ENCODE measurements around the gene DEUP1. TPM values are rescaled to one million over a fixed set of nuclear protein-coding genes. Genes with fewer than 3 reads are reported as not detected.
"Not testable (repeated sequence)": the region's sequence is repeated elsewhere in the genome, so short reads cannot be mapped to it uniquely, and the experiment has no call there.

DEUP1 gene
- total RNA-seq, 1 donor, result not detected

DNA sequence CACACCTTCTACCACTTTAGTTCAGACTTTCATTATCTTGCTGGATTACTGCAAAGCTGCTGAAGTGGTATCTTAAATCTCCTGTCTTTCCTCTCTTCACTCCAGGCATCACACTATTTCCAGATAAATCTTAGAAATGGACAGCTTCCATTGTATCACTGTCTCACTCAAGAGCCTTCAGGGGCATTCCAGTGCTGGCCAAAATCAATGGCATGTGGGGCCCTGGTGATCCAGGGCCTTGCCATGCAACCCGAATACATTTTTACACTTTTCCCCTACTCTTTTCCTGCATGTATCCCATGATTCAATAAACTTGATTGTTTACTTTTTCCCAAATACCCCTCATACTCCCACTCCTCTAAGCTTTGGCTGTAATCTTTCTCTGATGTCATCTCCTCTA, 39.4 kb upstream of the DEUP1 start:
- TF ChIP-seq, protein P1, sequence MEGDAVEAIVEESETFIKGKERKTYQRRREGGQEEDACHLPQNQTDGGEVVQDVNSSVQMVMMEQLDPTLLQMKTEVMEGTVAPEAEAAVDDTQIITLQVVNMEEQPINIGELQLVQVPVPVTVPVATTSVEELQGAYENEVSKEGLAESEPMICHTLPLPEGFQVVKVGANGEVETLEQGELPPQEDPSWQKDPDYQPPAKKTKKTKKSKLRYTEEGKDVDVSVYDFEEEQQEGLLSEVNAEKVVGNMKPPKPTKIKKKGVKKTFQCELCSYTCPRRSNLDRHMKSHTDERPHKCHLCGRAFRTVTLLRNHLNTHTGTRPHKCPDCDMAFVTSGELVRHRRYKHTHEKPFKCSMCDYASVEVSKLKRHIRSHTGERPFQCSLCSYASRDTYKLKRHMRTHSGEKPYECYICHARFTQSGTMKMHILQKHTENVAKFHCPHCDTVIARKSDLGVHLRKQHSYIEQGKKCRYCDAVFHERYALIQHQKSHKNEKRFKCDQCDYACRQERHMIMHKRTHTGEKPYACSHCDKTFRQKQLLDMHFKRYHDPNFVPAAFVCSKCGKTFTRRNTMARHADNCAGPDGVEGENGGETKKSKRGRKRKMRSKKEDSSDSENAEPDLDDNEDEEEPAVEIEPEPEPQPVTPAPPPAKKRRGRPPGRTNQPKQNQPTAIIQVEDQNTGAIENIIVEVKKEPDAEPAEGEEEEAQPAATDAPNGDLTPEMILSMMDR (IDR thresholded peaks at IDR 0.05; ENCODE audit: insufficient read depth, low read length), result no peak
- DNase-seq (ENCODE audit: low read depth), result no peak
- H3K4me3 ChIP-seq (ENCODE audit: low read depth, low read length), result no peak overlapping the region

DNA sequence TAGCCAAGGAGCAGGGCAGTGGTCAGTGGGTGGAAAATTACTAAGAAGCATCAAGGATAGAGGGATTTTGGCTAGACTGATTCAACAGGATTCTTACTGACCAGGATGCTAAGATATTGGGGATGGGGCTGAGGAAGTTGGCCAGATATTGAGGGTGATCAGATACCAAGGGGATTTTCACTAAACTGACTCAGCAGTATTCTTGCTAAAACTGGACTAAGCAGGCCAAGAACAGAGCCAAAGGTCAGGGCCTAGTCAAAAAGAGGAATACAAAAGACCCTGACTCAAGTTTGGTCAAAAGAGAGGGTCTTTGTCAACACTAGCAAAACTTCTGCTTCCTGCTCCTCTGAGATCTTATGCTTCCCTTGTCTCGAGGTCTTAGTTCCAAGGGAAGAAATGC, 38.6 kb upstream of the DEUP1 start:
- no peak for DNase-seq (ENCODE audit: low read depth)
- TF ChIP-seq, protein P1 (IDR thresholded peaks at IDR 0.05; ENCODE audit: insufficient read depth, low read length), result no peak
- no peak overlapping the region for H3K4me3 ChIP-seq (ENCODE audit: low read depth, low read length)

DNA sequence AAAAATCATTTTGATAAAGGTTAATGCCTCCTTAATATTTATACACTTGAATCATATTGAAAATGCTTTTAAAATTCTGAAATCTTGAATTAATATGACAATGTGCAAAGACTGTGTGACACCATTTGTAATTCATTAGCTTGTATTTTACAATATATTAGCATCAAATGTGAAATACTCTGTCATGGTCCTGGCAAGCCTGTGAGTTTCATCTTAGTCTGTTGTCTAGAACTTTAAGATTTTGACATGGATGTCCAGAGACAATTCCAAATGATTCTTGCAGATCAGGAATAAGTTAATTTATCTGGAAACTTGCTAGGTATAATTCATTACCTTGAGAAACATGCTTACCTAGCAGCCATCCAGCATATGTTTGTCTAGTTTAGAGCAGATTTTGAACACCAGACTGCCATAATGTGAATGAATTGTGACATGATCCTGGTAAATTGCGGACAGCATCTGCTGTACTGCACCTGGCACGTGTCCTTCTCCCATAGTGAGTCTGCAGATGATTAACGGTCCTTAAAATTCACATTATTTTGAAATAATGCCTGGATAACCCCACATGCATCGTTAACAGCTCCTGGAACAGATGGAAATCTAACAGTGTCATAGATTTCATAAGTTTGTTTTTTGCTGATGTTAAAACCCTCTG, 34.5 kb upstream of the DEUP1 start:
- no peak overlapping the region for H3K4me3 ChIP-seq (ENCODE audit: low read depth, low read length)
- TF ChIP-seq, protein P1 (IDR thresholded peaks at IDR 0.05; ENCODE audit: insufficient read depth, low read length), result no peak
- no peak for DNase-seq (ENCODE audit: low read depth)

DNA sequence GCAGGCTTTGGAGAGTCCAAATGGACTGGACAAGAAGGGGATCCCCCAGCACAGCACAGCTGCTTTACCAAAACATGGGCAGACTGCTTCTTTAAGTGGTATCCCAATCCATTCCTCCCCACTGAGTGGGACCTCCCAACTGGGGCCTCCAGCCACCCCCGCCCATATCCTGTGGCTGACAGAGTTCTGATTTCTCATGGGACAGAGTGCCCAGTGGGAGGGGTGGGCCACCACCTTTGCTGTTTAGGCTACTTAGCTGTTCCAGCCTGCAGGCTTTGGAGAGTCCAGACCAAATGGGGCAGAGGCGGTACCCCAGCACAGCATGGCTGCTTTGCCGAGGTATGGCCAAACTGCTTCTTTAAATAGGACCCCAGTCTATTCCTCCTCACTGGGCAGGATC, 26.9 kb upstream of the DEUP1 start:
- TF ChIP-seq, protein P1 (IDR thresholded peaks at IDR 0.05; ENCODE audit: insufficient read depth, low read length), result no peak
- no peak for DNase-seq (ENCODE audit: low read depth)
- H3K4me3 ChIP-seq (ENCODE audit: low read depth, low read length), result no peak overlapping the region

DNA sequence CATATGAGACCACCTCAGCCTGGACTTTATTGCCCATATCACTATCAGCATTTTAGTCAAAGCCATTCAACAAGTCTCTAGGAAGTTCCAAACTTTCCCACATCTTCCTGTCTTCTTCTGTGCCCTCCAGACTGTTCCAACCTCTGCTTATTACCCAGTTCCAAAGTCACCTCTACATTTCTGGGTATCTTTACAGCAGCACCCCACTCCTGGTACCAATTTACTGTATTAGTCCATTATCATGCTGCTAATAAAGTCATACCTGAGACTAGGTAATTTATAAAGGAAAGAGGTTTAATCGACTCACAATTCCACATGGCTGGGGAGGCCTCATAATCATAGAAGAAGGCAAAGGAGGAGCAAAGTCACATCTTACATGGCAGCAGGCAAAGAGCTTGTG, 16.1 kb upstream of the DEUP1 start:
- not testable (repeated sequence) for H3K4me3 ChIP-seq (ENCODE audit: low read depth, low read length); DNase-seq (ENCODE audit: low read depth)

DNA sequence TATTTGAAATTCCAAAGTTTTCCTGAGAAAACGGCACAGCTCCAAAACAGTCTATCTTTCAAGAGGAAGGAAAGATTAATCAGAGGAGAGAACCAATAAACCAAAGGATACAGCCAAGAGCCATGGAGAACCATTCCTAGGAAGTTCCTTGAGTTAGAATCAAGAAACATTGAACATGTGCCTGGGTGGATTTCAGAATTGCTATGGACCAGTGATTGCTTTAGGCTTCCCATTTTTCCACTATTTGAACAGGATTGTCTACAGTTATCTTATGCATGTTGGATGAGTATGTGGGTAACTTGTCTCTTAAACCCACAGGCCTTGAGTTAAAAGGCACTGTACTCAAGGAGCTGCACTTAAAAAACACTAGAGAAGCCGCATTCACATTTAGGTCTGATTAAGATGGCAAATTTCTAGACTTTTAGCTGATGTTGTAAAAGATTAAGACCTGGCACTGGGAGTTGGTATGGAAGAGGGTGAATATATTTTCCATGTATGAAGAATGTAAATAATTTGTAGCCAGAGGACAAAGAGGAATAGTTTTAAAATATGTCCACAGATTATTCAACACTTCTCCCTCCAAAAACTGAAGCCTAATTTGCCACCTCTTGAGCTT, 11.2 kb upstream of the DEUP1 start:
- H3K4me3 ChIP-seq (ENCODE audit: low read depth, low read length), result no peak overlapping the region
- DNase-seq (ENCODE audit: low read depth), result no peak
- TF ChIP-seq, protein P1 (IDR thresholded peaks at IDR 0.05; ENCODE audit: insufficient read depth, low read length), result no peak

DNA sequence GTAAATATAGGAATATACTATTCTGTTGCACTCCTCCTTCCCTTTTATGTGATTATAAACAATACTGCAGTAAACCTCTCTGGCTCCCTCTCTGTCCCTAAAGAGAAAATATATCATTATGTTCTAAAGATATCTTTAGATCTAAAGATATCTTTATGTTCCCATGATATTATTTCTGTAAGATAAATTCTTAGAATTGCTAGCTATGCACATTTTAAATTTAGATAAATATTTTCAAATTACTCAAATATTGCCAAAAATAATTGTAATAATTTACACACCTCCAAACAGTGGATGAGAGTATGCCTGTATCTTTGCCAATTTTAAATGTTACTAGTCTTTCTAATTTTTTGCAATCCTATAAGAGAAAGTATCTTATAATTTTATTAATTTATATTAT, 10.3 kb upstream of the DEUP1 start:
- no peak overlapping the region for H3K4me3 ChIP-seq (ENCODE audit: low read depth, low read length)
- DNase-seq (ENCODE audit: low read depth), result no peak
- TF ChIP-seq, protein P1 (IDR thresholded peaks at IDR 0.05; ENCODE audit: insufficient read depth, low read length), result no peak

Measured in fibroblast of the aortic adventitia (primary cell).